ENCODE measurements around the gene MZF1. TPM values are rescaled to one million over a fixed set of nuclear protein-coding genes. Genes with fewer than 3 reads are reported as not detected.

Gene MZF1
- total and polyA plus RNA-seq, 9 of the 15 experiments (the other 6 are each of a cell fraction or from before 2014, with no cell fraction given), result 0.31 to 29.3 (median 11.5) TPM

DNA sequence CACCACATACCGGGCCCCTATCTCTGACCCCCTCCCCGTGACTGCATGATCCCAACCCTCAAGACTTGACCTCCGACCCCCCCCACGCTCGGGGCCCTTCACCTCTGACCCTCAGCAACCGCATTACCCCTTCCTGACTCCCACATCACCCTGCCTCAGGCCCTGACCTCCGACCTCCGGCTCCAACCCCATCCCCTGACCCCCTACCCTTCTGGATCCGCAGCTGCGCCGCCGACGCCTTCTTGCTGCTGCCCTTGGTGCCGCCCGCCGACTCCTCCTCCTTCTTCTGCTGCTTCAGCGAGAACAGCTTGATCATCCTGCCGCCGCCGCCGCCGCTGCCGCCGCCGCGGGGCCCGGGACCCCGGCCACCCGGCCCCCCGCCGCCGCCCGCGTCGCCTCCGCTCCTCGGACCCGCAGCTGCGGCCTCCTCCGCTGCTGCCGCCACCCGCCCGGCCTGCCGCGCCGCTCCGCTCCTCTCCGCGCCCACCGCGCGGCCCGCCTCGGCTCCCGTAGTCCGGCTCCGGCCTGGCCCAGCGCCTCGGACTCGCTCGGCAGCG is 15.0 kb downstream of the MZF1 start, which contains the start of gene UBE2M (continued):
- TF ChIP-seq MNT (conservative IDR thresholded peaks at IDR 0.05) (peak in 1 of 2 experiments; percentile 32; a peak in 1 of 4 replicates), HDAC1 (IDR thresholded peaks at IDR 0.05) (peak in 1 of 2 experiments; percentile 83; a peak in 2 of 4 replicates), CBFA2T2 (conservative IDR thresholded peaks at IDR 0.05) (peak; percentile 65), ZNF316 (IDR thresholded peaks at IDR 0.05) (peak; percentile 38), NR2C1 (IDR thresholded peaks at IDR 0.05) (peak; percentile 96), NR2C1 (tag; IDR thresholded peaks at IDR 0.05) (peak; percentile 97), EGR1 (conservative IDR thresholded peaks at IDR 0.05) (peak; percentile 69), CBFA2T3 (IDR thresholded peaks at IDR 0.05) (peak; percentile 81)
- TF ChIP-seq, protein P1, sequence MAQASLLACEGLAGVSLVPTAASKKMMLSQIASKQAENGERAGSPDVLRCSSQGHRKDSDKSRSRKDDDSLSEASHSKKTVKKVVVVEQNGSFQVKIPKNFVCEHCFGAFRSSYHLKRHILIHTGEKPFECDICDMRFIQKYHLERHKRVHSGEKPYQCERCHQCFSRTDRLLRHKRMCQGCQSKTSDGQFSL (CRISPR knock-in tag; IDR thresholded peaks at IDR 0.05), result peak; percentile 85
- TF ChIP-seq, protein P1 (tag; IDR thresholded peaks at IDR 0.05), result peak in 1 of 2 experiments; percentile 72; a peak in 2 of 4 replicates

Measured in K562 (cell line).